Measurements from ENCODE around the gene PES1. TPM values are rescaled to one million over a fixed set of nuclear protein-coding genes. Genes with fewer than 3 reads are reported as not detected.

Gene PES1
- total RNA-seq, 4 donors from 2014 or later: 50.9 to 99.2 (median 54.0) TPM

DNA sequence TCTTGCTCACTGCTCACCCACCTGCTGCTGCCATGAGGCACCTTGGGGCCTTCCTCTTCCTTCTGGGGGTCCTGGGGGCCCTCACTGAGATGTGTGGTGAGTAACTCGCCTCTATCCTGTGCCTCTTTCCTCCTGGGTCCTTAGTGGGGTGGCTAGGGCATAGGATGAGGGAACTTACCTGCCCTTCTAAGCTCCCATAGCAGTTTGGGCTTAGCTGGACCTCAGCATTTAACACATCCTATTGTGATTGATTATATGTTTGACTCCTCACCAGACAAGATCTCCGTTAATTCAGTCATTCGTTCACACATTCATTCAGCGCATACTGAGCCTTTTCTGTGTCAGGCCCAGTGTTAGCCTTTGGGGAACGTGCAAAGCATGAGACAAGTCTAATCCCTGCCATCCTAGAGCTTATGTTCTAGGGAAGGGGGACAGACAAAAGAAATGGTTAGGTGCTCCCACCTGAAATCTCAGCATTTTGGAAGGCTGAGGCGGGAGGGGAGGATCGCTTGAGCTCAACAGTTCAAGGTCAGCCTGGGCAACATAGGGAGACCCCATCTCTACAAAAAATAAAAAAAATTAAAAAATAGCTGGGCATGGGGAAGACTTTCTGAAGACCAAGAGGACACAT, 15.7 kb upstream of the PES1 start:
- TF ChIP-seq, protein P1, sequence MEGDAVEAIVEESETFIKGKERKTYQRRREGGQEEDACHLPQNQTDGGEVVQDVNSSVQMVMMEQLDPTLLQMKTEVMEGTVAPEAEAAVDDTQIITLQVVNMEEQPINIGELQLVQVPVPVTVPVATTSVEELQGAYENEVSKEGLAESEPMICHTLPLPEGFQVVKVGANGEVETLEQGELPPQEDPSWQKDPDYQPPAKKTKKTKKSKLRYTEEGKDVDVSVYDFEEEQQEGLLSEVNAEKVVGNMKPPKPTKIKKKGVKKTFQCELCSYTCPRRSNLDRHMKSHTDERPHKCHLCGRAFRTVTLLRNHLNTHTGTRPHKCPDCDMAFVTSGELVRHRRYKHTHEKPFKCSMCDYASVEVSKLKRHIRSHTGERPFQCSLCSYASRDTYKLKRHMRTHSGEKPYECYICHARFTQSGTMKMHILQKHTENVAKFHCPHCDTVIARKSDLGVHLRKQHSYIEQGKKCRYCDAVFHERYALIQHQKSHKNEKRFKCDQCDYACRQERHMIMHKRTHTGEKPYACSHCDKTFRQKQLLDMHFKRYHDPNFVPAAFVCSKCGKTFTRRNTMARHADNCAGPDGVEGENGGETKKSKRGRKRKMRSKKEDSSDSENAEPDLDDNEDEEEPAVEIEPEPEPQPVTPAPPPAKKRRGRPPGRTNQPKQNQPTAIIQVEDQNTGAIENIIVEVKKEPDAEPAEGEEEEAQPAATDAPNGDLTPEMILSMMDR (IDR thresholded peaks at IDR 0.05): no peak
- ATAC-seq (ENCODE audit: low FRiP score) (peak; percentile 1), DNase-seq (ENCODE audit: low spot score) (no peak)

DNA sequence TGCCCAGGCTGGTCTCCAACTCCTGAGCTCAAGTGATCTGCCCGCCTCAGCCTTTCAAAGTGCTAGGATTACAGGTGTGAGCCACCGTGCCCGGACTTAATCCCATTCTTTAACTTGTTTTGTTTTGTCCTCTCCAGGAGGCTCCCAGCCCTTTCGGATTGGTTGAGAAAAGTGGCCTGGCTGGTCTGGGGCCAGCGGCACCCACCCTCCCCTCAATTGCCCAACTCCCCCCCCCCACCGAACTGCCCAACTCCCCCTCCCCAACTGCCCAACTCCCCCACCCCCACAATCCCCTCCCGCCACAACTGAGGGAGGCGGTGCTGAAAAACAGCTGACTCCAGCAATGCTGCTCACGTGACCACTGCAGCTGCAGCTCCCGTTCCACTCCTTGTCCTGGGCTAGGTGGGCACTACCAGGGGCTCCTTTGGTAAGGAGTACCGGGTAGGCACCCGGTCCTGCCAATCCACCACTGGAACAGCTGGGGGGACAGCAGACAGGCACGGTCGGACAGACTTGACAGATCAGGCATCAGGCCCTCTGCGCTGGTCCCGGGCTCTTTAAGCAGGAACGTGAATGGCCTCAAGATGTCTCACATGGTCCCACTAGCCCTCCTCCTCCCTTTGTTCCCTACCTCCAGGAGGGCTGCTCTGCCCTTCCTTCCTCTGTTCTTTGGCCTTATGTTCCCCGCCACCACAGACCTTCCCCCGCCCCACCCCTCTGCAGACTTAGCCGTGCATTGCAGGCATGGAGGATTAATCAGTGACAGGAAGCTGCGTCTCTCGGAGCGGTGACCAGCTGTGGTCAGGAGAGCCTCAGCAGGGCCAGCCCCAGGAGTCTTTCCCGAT, 15.0 kb upstream of the PES1 start, which contains the start of gene TCN2:
Gene TCN2, plus strand, starts transcription at position 720 of the 845 bp plus-strand sequence. CDS start 158 bp downstream, outside the sequence.
- DNase-seq (ENCODE audit: low spot score): peak; percentile 37
- TF ChIP-seq, protein P1 (IDR thresholded peaks at IDR 0.05): no peak
- peak; percentile 68 for ATAC-seq (ENCODE audit: low FRiP score)

DNA sequence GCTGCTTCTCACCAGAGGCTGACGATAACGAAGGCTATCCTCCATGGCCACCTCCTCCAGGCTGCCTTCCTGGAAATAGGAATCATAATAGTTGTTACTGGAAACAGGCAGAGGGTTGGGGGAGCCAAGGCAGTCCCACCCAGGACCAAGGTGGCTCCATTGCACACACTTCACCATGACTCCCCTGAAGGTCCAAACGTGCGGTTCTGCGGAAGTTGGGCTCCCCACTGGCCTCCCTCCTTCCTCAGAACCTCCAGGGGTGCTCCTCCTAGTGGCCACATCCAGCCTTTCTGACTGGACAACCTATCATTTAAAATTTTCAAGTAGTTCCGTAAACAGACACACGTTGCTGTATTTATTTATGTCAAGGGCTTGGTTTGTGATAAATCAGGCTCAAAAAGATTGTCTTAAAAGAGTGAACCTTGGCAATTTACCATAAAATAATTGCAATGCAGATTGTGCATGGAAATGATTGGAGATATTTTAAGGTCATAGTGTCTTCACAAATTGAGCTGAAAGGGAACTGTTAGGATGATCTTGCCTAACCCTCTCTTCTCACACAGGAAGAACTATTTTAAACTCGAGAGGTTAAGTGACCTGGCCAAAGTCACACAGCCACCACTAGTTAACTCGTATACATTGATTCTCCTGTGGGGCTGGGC, 13.9 kb upstream of the PES1 start:
- ATAC-seq (ENCODE audit: low FRiP score) (no peak), DNase-seq (ENCODE audit: low spot score) (peak; percentile 40)
- TF ChIP-seq, protein P1 (IDR thresholded peaks at IDR 0.05): peak in 1 of 3 donors; percentile 20

DNA sequence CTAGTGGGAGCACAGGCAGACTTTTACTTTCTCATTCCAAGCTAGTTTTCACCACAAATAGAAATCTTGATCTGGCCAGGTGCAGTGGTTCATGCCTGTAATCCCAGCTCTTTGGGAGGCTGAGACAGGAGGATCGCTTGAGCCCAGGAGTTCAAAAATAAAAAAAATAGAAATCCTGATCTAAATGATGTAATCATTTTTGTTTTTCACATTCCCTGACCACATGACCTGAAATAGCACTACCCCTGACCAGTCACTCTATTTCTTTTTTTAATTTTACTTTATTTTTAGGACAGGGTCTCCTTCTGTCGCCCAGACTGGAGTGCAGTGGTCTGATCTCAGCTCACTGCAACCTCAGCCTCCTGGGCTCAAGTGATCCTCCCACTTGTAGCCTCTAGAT, 13.0 kb upstream of the PES1 start:
- no peak for ATAC-seq (ENCODE audit: low FRiP score)
- no peak for DNase-seq (ENCODE audit: low spot score)
- TF ChIP-seq, protein P1 (IDR thresholded peaks at IDR 0.05): no peak

DNA sequence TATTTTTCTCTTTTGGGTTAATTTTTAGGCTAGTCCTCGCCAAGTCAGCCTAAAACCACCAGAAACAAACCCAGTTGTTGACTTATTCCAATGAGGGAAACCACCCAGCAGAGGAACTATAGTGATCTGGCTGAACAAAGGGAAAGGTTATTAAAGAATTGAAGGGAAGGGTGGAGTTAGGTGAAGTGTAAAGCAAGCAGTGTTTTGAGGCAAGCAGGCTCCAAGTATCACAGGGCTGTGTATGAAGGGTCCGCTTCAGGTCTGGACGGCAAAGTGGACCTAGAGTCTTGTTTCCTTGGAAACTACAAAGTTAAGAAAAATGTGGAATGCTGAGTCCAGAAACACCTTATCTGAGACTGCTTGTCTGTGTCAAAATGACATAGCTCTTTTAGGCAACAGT, 12.1 kb upstream of the PES1 start:
- no peak for ATAC-seq (ENCODE audit: low FRiP score)
- TF ChIP-seq, protein P1 (IDR thresholded peaks at IDR 0.05): no peak
- no peak for DNase-seq (ENCODE audit: low spot score)

DNA sequence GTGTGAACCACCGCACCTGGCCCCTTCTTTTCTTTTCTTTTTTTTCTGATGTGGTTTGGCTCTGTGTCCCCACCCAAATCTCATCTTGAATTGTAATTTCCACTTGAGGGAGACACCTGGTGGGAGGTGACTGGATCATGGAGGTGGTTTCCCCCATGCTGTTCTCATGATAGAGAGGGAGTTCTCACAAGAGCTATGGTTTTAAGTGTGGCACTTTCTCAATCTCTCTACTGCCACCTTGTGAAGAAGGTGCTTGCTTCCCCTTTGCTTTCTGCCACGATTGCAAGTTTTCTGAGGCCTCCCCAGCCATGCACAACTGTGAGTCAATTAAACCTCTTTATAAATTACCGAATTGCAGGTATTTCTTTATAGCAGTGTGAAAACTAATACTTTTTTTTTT, 10.3 kb upstream of the PES1 start:
- no peak for DNase-seq (ENCODE audit: low spot score)
- TF ChIP-seq, protein P1 (IDR thresholded peaks at IDR 0.05): no peak

More for the DNA sequence above, 10.3 kb upstream of the PES1 start:
- ATAC-seq (ENCODE audit: low FRiP score): no peak

All from omental fat pad (tissue), 4 donors.